Bronchial epithelial cell (primary cell): ENCODE data around the gene STK38. TPM values are rescaled to one million over a fixed set of nuclear protein-coding genes. Genes with fewer than 3 reads are reported as not detected.
"Not testable (repeated sequence)": the region's sequence is repeated elsewhere in the genome, so short reads cannot be mapped to it uniquely, and the experiment has no call there.

ENCODE experiments used
- DNase-seq: peaks from one replicate; pipeline ENCODE4 v3.0.0-alpha.2; 2010; ENCODE audit warnings: low read depth
- FAIRE-seq: peaks from 2 replicates; lab custom pipeline; 2011; peaks lifted over from hg19 to GRCh38; lab: Jason Lieb, UNC
- H3K27me3 ChIP-seq: 2 replicates; pipeline ENCODE4 v1.5.1; 2011; ENCODE audit warnings: low read length; ENCODE audit not compliant: control insufficient read depth, insufficient read depth
- H3K36me3 ChIP-seq: 2 replicates; pipeline ENCODE4 v1.5.1; 2011; ENCODE audit warnings: low read length; ENCODE audit not compliant: control insufficient read depth, insufficient read depth
- H3K4me3 ChIP-seq: 2 replicates; pipeline ENCODE4 v1.5.1; 2011; ENCODE audit warnings: mild to moderate bottlenecking, low read depth, low read length, control low read depth
- total RNA-seq: library from RNA; depleted of rRNA; stranded (reverse); fragments of >200 nt; gene quantifications from 2 replicates; pipeline ENCODE4 v1.2.1, GENCODE V29; 2014
- TF ChIP-seq, protein P1 (sequence below): IDR thresholded peaks from 2 replicates; pipeline ENCODE4 v1.5.1; 2011; ENCODE audit warnings: mild to moderate bottlenecking, moderate library complexity, low read length, control low read depth, inconsistent platforms; ENCODE audit not compliant: insufficient read depth, severe bottlenecking

Gene STK38
- total RNA-seq, 1 donor from 2014 or later: 13.7 TPM

GRCh38 chr6:36592221-36592655 is 45.0 kb upstream of the STK38 start:
- TF ChIP-seq, protein P1, sequence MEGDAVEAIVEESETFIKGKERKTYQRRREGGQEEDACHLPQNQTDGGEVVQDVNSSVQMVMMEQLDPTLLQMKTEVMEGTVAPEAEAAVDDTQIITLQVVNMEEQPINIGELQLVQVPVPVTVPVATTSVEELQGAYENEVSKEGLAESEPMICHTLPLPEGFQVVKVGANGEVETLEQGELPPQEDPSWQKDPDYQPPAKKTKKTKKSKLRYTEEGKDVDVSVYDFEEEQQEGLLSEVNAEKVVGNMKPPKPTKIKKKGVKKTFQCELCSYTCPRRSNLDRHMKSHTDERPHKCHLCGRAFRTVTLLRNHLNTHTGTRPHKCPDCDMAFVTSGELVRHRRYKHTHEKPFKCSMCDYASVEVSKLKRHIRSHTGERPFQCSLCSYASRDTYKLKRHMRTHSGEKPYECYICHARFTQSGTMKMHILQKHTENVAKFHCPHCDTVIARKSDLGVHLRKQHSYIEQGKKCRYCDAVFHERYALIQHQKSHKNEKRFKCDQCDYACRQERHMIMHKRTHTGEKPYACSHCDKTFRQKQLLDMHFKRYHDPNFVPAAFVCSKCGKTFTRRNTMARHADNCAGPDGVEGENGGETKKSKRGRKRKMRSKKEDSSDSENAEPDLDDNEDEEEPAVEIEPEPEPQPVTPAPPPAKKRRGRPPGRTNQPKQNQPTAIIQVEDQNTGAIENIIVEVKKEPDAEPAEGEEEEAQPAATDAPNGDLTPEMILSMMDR: no peak
- H3K4me3 ChIP-seq: no peak overlapping the region
- FAIRE-seq: no peak
- H3K36me3 ChIP-seq: peaks cover 4% of the 10 kb centered on the region
- H3K27me3 ChIP-seq: no peaks in the 10 kb centered on the region
- no peak for DNase-seq

DNA sequence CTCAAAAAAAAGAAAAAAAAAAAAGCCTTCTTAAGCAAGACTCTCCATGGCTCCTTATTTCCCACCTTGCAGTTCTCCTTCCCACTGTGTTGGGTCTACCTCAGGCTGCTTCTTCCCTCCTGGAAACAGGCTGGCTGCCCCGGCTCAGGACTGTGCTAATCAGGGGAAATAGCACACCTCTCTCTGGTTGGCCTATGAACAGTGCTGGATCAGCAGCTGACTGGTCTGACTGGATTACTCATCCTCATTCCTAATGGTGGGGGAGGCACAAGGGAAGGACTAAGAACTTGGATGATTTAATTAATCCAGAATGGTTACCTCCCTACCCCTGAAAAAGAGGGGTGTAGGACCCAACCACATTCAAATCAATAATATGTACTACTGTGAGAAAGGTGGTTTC is 43.0 kb upstream of the STK38 start:
- FAIRE-seq (no peak), DNase-seq (peak; percentile 89)
- TF ChIP-seq, protein P1: no peak
- no peaks in the 10 kb centered on the region for H3K36me3 ChIP-seq
- H3K27me3 ChIP-seq: no peaks in the 10 kb centered on the region
- no peak overlapping the region for H3K4me3 ChIP-seq

DNA sequence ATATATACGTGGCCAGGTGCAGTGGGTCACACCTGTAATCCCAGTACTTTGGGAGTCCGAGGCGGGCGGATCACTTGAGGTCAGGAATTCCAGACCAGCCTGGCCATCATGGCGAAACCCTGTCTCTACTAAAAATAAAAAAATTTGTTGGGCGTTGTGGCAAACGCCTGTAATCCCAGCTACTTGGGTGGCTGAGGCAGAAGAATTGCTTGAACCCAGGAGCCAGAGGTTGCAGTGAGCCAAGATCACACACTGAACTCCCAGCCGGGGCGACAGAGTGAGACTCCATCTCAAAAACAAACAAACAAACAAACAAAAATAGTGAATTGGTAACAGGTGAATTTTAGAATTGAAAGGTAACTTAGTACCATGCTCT is 41.7 kb upstream of the STK38 start:
- not testable (repeated sequence) for H3K36me3 ChIP-seq, FAIRE-seq, DNase-seq, H3K27me3 ChIP-seq, H3K4me3 ChIP-seq

GRCh38 chr6:36586606-36587005 is 39.3 kb upstream of the STK38 start:
- FAIRE-seq (no peak), DNase-seq (no peak)
- Histone ChIP-seq H3K27me3 (no peaks in the 10 kb centered on the region), H3K36me3 (no peaks in the 10 kb centered on the region), H3K4me3 (no peak overlapping the region)
- TF ChIP-seq, protein P1: no peak

DNA sequence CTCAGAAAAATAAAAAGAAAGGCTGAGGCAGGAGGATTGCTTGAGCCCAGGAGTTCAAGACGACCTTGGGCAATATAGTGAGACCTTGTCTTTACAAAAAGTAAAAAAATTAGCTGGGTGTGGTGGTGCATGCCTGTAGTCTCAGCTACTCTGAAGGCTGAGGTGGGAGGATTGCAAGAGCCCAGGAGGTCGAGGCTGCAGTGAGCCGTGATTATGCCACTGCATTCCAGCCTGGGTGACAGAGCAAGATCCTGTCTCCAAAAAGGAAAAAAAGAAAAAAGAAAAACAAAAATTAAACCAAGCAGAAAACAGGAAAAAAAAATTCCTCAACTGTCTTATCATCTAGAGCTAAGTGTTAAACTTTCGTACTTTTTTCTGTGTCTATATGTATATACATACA is 34.4 kb upstream of the STK38 start:
- no peaks in the 10 kb centered on the region for H3K27me3 ChIP-seq
- TF ChIP-seq, protein P1: no peak
- DNase-seq: no peak
- no peaks in the 10 kb centered on the region for H3K36me3 ChIP-seq
- no peak for FAIRE-seq
- no peak overlapping the region for H3K4me3 ChIP-seq

DNA sequence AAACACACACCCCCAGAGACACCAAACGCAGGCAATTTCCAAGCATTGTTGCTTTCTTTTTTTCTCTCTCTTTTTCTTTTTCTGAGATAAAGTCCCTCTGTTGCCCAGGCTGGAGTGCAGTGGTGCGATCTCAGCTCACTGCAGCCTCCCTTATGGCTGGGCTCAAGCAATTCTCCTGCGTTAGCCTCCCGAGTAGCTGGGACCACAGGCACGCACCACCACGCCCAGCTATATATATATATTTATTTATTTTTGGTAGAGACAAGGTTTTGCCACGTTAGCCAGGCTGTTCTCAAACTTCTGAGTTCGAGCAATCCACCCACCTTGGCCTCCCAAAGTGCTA is 32.9 kb upstream of the STK38 start:
- TF ChIP-seq, protein P1: no peak
- H3K4me3 ChIP-seq: no peak overlapping the region

More for the DNA sequence above, 32.9 kb upstream of the STK38 start:
- no peaks in the 10 kb centered on the region for H3K27me3 ChIP-seq
- H3K36me3 ChIP-seq: no peaks in the 10 kb centered on the region
- FAIRE-seq: no peak
- no peak for DNase-seq
